ENCODE data around the gene MRC1.

MRC1 gene

DNA sequence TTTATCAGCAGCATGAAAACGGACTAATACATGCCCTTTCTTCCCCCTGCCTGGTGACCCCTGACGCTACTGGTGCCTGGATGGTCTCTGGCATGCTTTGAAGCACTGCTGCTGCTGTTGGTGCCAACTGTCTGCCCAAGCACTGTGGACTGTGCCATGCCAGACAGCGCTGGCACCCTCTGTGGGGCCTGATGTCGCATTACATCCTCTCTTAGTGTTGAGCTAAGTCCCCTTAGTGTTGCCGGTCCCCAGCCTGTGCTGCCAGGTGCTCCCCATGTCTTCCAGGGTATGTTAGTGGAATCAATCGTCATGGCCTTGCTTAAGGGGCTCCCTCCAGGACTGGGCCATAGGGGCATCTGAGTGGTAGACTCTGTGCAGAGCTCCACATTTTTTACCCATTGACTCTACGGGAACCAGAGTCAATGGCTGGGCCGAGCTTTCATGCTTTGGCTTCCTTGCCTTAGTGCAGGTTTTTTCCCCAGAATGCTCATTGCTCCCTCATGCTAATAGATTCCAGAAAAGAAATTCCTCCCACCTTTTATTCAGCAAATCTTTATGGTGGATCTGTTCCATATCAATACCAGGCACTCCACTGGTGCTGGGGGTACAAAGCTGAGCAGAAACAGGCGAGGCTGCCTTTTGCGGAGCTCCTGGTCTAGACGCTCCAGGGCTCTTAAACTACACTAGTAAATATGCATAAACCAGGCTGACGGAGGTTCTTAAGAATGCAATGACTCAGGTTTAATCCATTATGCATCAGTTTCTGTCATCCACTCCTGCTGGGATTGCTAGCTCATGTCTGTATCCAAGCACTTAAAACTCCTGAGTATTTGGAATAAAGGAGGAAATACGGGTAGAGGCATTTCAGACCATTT is 21.8 kb upstream of the MRC1 start:
- no peak overlapping the region for H3K27ac ChIP-seq
- no peak for TF ChIP-seq ZFX (IDR thresholded peaks at IDR 0.05)
- TF ChIP-seq, protein P1, sequence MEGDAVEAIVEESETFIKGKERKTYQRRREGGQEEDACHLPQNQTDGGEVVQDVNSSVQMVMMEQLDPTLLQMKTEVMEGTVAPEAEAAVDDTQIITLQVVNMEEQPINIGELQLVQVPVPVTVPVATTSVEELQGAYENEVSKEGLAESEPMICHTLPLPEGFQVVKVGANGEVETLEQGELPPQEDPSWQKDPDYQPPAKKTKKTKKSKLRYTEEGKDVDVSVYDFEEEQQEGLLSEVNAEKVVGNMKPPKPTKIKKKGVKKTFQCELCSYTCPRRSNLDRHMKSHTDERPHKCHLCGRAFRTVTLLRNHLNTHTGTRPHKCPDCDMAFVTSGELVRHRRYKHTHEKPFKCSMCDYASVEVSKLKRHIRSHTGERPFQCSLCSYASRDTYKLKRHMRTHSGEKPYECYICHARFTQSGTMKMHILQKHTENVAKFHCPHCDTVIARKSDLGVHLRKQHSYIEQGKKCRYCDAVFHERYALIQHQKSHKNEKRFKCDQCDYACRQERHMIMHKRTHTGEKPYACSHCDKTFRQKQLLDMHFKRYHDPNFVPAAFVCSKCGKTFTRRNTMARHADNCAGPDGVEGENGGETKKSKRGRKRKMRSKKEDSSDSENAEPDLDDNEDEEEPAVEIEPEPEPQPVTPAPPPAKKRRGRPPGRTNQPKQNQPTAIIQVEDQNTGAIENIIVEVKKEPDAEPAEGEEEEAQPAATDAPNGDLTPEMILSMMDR (conservative IDR thresholded peaks at IDR 0.05): no peak

DNA sequence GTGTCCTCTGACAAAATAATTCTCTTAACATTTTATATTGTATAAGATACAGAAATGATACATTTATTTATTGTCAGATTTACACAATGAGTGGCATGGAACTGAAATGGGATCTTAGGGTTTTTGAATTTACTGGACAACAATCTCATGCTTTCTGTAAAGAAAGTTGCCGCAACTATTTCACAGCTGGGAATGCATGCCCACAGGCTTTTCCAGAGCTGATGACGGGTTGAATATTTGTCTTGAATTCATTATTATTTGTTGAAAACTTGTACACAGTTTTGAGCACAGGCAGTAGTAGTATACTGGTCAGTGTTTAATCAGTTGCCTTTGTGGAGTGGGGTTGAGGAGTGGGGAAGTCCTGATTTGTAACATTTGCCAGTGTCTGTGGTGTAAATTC is 20.5 kb upstream of the MRC1 start:
- TF ChIP-seq, protein P1 (conservative IDR thresholded peaks at IDR 0.05): no peak
- TF ChIP-seq ZFX (IDR thresholded peaks at IDR 0.05): no peak
- H3K27ac ChIP-seq: no peak overlapping the region

DNA sequence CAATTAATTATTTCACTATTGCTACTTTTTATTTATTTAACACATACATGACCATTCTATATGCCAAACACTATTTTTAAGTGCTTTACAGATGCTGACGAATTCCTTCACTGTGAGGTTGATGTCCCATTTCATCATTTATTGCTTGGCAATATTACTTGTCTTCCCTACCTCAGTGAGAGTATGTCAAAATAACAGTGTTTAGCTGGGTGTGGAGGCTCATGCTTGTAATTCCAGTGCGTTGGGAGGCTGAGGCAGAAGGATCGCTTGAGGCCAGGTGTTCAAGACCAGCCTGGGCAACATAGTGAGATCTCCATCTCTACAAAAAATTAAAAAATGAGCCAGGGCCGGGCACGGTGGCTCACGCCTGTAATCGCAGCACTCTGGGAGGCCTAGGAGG is 19.8 kb upstream of the MRC1 start:
- TF ChIP-seq, protein P1 (conservative IDR thresholded peaks at IDR 0.05): no peak
- TF ChIP-seq ZFX (IDR thresholded peaks at IDR 0.05): no peak
- H3K27ac ChIP-seq: no peak overlapping the region

DNA sequence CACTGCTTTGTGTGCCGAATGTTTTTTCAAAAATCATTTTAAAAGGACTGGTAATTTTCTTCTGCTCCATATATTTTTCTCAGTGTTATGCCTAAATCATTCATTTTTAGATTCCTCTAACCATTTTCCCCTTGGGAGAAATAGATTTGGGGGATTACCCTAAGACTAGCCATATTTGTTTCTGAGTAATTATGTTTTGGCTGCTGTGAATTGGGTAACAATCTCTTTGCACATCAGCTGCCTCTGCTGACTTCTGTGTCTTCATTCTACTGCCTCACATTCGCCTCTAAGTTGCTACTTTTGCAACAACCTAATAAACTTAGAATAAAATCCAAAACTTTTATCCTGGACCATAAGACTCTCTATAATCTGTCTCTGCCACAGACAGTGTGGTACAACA is 18.5 kb upstream of the MRC1 start:
- no peak overlapping the region for H3K27ac ChIP-seq
- TF ChIP-seq ZFX (IDR thresholded peaks at IDR 0.05): no peak
- TF ChIP-seq, protein P1 (conservative IDR thresholded peaks at IDR 0.05): no peak

DNA sequence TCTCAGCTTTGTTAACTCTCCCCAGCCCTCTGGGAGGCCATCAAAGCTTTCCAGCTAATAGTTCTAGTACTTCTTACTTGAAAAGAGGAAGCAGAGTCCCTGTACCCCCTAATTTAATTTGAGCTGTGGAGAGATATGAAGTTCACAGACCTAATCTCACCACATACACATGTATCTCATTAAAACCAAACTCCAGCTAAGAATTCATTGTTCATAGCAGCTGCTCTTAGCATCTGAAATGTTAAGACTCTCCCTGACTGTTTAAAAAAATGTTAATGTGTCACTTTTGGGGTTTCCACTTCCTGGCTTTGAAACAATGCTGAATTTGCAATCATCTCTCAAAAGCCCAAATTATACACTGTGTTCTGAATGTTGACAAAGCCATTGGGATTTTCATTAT is 16.2 kb upstream of the MRC1 start:
- no peak for TF ChIP-seq ZFX (IDR thresholded peaks at IDR 0.05)
- TF ChIP-seq, protein P1 (conservative IDR thresholded peaks at IDR 0.05): no peak
- no peak overlapping the region for H3K27ac ChIP-seq

DNA sequence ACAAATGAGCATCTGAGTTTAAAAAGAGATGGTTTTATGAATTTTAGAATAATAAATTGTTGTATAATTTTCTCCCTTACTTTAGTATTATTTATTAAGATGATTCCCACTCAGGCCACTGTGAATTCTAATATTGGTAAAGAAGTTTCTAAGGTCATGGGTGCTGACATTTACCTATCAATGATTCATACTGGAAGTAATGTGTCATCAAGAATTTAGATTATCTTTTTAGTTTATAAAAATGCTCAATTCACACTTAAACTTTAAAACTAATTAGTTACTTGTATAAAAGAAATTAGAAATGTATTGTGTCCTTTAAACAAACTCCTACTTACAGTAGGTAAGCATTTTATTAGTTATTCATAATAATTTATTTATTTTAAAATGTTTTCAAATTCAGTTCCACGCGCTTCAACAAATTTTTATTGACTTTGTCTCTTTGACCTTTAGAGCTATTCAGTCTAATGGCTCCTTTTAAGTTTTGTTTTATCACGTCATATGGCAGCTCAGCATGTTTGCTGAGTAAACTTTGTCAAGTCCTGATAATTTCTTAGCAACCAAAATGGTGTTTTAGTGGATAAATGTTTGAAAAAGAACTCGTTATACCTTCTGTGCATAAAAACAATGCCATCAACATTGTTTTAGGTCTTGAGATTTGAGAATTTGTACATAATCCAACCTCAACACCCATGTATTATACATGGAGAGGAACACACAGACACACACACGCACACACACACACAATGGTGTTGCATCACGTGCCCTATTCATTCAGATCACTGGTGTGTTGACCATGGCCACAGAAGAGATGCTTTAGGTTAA is 15.1 kb upstream of the MRC1 start:
- H3K27ac ChIP-seq: peak overlapping the region; percentile 12; the same call in 1 of the 2 replicates
- no peak for TF ChIP-seq ZFX (IDR thresholded peaks at IDR 0.05)
- TF ChIP-seq, protein P1 (conservative IDR thresholded peaks at IDR 0.05): no peak

DNA sequence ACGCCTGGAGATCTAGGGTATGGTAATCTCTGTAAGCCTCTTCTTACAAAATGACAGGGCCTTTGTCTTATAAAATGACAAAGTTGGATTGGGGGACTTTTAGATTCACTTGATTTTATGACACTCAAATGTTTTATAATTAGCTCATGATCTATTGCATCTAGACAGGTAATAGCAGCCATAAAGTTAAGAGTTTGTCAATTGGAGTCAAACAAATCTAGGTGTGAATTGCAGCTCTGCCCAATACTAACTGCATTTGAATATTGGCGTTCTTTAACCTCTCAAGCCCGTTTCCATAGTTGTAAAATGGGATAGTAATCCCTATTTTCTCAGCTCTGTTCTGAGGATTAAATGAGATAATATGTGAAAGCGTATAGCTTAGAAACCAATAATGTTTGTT is 14.1 kb upstream of the MRC1 start:
- TF ChIP-seq, protein P1 (conservative IDR thresholded peaks at IDR 0.05): no peak
- no peak for TF ChIP-seq ZFX (IDR thresholded peaks at IDR 0.05)

More for the DNA sequence above, 14.1 kb upstream of the MRC1 start:
- no peak overlapping the region for H3K27ac ChIP-seq
